GM23338 (cell line): Measurements from ENCODE around the gene ATP8A2. TPM values are rescaled to one million over a fixed set of nuclear protein-coding genes. Genes with fewer than 3 reads are reported as not detected.

Experiments
- ATAC-seq: fragments of 200-7000 bp; cut with Tn5 transposase; 3 replicates; pipeline ENCODE4 v1.9.1; 2020
- DNase-seq: peaks from one replicate; pipeline ENCODE4 v3.0.0-alpha.2; 2015; ENCODE audit warnings: low spot score
- H2AFZ ChIP-seq: fragments of 200-600 bp; sonication (generic); 2 replicates; pipeline ENCODE4 v1.8.0; 2016; ENCODE audit warnings: antibody characterized with exemption, mild to moderate bottlenecking, moderate library complexity
- H3F3A ChIP-seq: fragments of 200-600 bp; sonication (generic); replicated peaks from 2 replicates; pipeline ENCODE4 v1.8.0; 2017; ENCODE audit warnings: antibody characterized with exemption, mixed run types, low read depth
- H3K27ac ChIP-seq: fragments of 200-600 bp; sonication (generic); 2 replicates; pipeline ENCODE4 v1.6.1; 2016; ENCODE audit warnings: low read depth
- H3K27me3 ChIP-seq: fragments of 200-600 bp; sonication (generic); 2 replicates; pipeline ENCODE4 v1.8.0; 2016; ENCODE audit warnings: mild to moderate bottlenecking, mixed run types, moderate library complexity; ENCODE audit not compliant: insufficient read depth
- H3K36me3 ChIP-seq: fragments of 200-600 bp; sonication (generic); 2 replicates; pipeline ENCODE4 v1.8.0; 2016; ENCODE audit warnings: mild to moderate bottlenecking; ENCODE audit not compliant: insufficient read depth
- H3K4me1 ChIP-seq: fragments of 200-600 bp; sonication (generic); 2 replicates; pipeline ENCODE4 v1.8.0; 2016; ENCODE audit warnings: mild to moderate bottlenecking, moderate library complexity; ENCODE audit not compliant: insufficient read depth
- H3K4me2 ChIP-seq: fragments of 200-600 bp; sonication (generic); 2 replicates; pipeline ENCODE4 v1.7.1; 2017; ENCODE audit warnings: mixed run types
- H3K4me3 ChIP-seq: fragments of 200-600 bp; sonication (generic); 2 replicates; pipeline ENCODE4 v1.6.1; 2016; ENCODE audit warnings: mixed run types
- H3K79me2 ChIP-seq: fragments of 200-600 bp; sonication (generic); replicated peaks from 2 replicates; pipeline ENCODE4 v1.8.0; 2017; ENCODE audit warnings: mild to moderate bottlenecking; ENCODE audit not compliant: insufficient read depth
- H3K9me2 ChIP-seq: fragments of 200-600 bp; sonication (generic); 2 replicates; pipeline ENCODE4 v1.8.0; 2017; ENCODE audit not compliant: insufficient read depth
- H4K20me1 ChIP-seq: fragments of 200-600 bp; sonication (generic); replicated peaks from 2 replicates; pipeline ENCODE4 v1.8.0; 2017; ENCODE audit warnings: mild to moderate bottlenecking; ENCODE audit not compliant: insufficient read depth
- H3K27ac Mint-ChIP-seq: 2 replicates; pipeline ENCODE4 v1.8.0; 2020; ENCODE audit warnings: inconsistent platforms, mild to moderate bottlenecking, moderate library complexity, mixed read lengths
- H3K27me3 Mint-ChIP-seq: 3 replicates; pipeline ENCODE4 v1.8.0; 2022; ENCODE audit warnings: low read depth, mild to moderate bottlenecking, moderate library complexity, mixed read lengths, inconsistent platforms; ENCODE audit not compliant: insufficient read depth, poor library complexity
- H3K36me3 Mint-ChIP-seq: 3 replicates; pipeline ENCODE4 v1.8.0; 2021; ENCODE audit warnings: low read depth, mild to moderate bottlenecking, inconsistent platforms, moderate library complexity, mixed read lengths
- H3K4me1 Mint-ChIP-seq: 3 replicates; pipeline ENCODE4 v1.8.0; 2020; ENCODE audit warnings: mild to moderate bottlenecking, inconsistent platforms, mixed read lengths
- H3K4me3 Mint-ChIP-seq: 3 replicates; pipeline ENCODE4 v1.8.0; 2021; ENCODE audit warnings: moderate library complexity, mild to moderate bottlenecking, inconsistent platforms, mixed read lengths
- H3K9me3 Mint-ChIP-seq: 3 replicates; pipeline ENCODE4 v1.8.0; 2020; ENCODE audit warnings: moderate library complexity, mild to moderate bottlenecking, inconsistent platforms, mixed read lengths
- CREB1 ChIP-seq: fragments of 250-450 bp; sonication (Bioruptor Pico); IDR thresholded peaks from 2 replicates; pipeline ENCODE4 v1.5.0; 2020; ENCODE audit warnings: low read depth, mild to moderate bottlenecking, moderate library complexity
- EZH2 ChIP-seq: fragments of 200-600 bp; sonication (generic); IDR thresholded peaks from one replicate; pipeline ENCODE4 v1.8.0; 2017; ENCODE audit warnings: antibody characterized with exemption, mild to moderate bottlenecking, low read depth; ENCODE audit not compliant: unreplicated experiment
- JUNB ChIP-seq: IDR thresholded peaks from one replicate; pipeline ENCODE4 v1.6.1; 2016; ENCODE audit warnings: antibody characterized with exemption; ENCODE audit not compliant: unreplicated experiment
- NANOG ChIP-seq: IDR thresholded peaks from 2 replicates; pipeline ENCODE4 v1.6.1; 2016; ENCODE audit warnings: antibody characterized with exemption, borderline replicate concordance
- POLR2AphosphoS5 ChIP-seq: IDR thresholded peaks from 2 replicates; pipeline ENCODE4 v1.6.1; 2016; ENCODE audit warnings: antibody characterized with exemption, low read depth
- REST ChIP-seq: IDR thresholded peaks from one replicate; pipeline ENCODE4 v1.6.1; 2018; ENCODE audit warnings: antibody characterized with exemption; ENCODE audit not compliant: unreplicated experiment
- STAT1 ChIP-seq: IDR thresholded peaks from one replicate; pipeline ENCODE4 v1.6.1; 2016; ENCODE audit warnings: antibody characterized with exemption; ENCODE audit not compliant: unreplicated experiment
- ZNF114 ChIP-seq: fragments of 250-450 bp; sonication (Bioruptor Pico); IDR thresholded peaks from 2 replicates; pipeline ENCODE4 v1.5.0; 2020; ENCODE audit warnings: mild to moderate bottlenecking, moderate library complexity
- ZNF331 ChIP-seq: fragments of 250-450 bp; sonication (Bioruptor Pico); IDR thresholded peaks from 2 replicates; pipeline ENCODE4 v1.5.0; 2020; ENCODE audit warnings: low read depth, mild to moderate bottlenecking, moderate library complexity
- polyA plus RNA-seq: library from polyadenylated mRNA; unstranded; fragments of >200 nt; fragmentation: Nextera tagmentation; extraction: Ambion mirVana; gene quantifications from 2 replicates; pipeline ENCODE4 v1.2.1, GENCODE V29; 2016
- total RNA-seq: library from RNA; depleted of rRNA; stranded (reverse); fragments of >200 nt; shearing (Covaris generic); gene quantifications from 2 replicates; pipeline ENCODE4 v1.2.3, GENCODE V29; 2014
- TF ChIP-seq, protein P1 (sequence below): IDR thresholded peaks from 2 replicates; pipeline ENCODE4 v1.6.1; 2016; ENCODE audit warnings: antibody characterized with exemption
- TF ChIP-seq, protein P2 (sequence below): fragments of 250-450 bp; sonication (Bioruptor Pico); IDR thresholded peaks from 2 replicates; pipeline ENCODE4 v1.5.0; 2020; ENCODE audit warnings: mild to moderate bottlenecking, moderate library complexity

Gene ATP8A2
- total and polyA plus RNA-seq, 2 experiments from 2014 or later: 5.7 to 8.8 TPM

GRCh38 chr13:26047040-26047439 lies 675.3 kb downstream of the ATP8A2 start (continued):
- TF ChIP-seq, protein P1, sequence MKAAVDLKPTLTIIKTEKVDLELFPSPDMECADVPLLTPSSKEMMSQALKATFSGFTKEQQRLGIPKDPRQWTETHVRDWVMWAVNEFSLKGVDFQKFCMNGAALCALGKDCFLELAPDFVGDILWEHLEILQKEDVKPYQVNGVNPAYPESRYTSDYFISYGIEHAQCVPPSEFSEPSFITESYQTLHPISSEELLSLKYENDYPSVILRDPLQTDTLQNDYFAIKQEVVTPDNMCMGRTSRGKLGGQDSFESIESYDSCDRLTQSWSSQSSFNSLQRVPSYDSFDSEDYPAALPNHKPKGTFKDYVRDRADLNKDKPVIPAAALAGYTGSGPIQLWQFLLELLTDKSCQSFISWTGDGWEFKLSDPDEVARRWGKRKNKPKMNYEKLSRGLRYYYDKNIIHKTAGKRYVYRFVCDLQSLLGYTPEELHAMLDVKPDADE: no peak

DNA sequence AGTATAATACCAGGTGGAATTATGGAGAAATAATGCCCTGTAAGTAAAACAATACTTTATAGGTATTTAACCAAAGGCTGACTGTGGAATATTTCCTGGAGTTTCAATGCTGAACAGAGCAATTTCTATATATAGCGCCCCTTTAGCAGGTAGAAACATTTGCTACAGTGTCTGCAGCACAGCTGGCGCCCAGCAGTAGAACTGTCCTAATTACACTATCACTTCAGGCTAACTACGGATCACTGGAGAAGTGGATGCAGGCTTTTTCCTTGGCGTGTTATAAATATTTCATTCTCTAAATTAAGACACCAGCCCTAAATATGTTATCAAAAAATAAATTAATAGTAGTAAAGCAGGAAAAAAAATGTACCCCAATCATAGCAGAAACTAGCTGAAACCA lies 677.0 kb downstream of the ATP8A2 start:
- H3K9me2 ChIP-seq: no peaks in the 10 kb centered on the region
- peak overlapping the region; percentile 89 for H3K4me3 Mint-ChIP-seq
- H3K27me3 ChIP-seq: peaks cover 58% of the 10 kb centered on the region
- H3K36me3 ChIP-seq: no peaks in the 10 kb centered on the region
- TF ChIP-seq POLR2AphosphoS5 (no peak), STAT1 (no peak), CREB1 (CRISPR knock-in tag) (no peak), REST (no peak), ZNF114 (CRISPR knock-in tag) (no peak), JUNB (no peak), EZH2 (no peak), ZNF331 (CRISPR knock-in tag) (no peak), NANOG (no peak)
- TF ChIP-seq, protein P2, sequence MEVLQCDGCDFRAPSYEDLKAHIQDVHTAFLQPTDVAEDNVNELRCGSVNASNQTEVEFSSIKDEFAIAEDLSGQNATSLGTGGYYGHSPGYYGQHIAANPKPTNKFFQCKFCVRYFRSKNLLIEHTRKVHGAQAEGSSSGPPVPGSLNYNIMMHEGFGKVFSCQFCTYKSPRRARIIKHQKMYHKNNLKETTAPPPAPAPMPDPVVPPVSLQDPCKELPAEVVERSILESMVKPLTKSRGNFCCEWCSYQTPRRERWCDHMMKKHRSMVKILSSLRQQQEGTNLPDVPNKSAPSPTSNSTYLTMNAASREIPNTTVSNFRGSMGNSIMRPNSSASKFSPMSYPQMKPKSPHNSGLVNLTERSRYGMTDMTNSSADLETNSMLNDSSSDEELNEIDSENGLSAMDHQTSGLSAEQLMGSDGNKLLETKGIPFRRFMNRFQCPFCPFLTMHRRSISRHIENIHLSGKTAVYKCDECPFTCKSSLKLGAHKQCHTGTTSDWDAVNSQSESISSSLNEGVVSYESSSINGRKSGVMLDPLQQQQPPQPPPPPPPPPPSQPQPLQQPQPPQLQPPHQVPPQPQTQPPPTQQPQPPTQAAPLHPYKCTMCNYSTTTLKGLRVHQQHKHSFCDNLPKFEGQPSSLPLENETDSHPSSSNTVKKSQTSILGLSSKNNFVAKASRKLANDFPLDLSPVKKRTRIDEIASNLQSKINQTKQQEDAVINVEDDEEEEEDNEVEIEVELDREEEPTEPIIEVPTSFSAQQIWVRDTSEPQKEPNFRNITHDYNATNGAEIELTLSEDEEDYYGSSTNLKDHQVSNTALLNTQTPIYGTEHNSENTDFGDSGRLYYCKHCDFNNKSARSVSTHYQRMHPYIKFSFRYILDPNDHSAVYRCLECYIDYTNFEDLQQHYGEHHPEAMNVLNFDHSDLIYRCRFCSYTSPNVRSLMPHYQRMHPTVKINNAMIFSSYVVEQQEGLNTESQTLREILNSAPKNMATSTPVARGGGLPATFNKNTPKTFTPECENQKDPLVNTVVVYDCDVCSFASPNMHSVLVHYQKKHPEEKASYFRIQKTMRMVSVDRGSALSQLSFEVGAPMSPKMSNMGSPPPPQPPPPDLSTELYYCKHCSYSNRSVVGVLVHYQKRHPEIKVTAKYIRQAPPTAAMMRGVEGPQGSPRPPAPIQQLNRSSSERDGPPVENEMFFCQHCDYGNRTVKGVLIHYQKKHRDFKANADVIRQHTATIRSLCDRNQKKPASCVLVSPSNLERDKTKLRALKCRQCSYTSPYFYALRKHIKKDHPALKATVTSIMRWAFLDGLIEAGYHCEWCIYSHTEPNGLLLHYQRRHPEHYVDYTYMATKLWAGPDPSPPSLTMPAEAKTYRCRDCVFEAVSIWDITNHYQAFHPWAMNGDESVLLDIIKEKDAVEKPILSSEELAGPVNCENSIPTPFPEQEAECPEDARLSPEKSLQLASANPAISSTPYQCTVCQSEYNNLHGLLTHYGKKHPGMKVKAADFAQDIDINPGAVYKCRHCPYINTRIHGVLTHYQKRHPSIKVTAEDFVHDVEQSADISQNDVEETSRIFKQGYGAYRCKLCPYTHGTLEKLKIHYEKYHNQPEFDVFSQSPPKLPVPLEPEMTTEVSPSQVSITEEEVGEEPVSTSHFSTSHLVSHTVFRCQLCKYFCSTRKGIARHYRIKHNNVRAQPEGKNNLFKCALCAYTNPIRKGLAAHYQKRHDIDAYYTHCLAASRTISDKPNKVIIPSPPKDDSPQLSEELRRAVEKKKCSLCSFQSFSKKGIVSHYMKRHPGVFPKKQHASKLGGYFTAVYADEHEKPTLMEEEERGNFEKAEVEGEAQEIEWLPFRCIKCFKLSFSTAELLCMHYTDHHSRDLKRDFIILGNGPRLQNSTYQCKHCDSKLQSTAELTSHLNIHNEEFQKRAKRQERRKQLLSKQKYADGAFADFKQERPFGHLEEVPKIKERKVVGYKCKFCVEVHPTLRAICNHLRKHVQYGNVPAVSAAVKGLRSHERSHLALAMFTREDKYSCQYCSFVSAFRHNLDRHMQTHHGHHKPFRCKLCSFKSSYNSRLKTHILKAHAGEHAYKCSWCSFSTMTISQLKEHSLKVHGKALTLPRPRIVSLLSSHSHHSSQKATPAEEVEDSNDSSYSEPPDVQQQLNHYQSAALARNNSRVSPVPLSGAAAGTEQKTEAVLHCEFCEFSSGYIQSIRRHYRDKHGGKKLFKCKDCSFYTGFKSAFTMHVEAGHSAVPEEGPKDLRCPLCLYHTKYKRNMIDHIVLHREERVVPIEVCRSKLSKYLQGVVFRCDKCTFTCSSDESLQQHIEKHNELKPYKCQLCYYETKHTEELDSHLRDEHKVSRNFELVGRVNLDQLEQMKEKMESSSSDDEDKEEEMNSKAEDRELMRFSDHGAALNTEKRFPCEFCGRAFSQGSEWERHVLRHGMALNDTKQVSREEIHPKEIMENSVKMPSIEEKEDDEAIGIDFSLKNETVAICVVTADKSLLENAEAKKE: no peak
- TF ChIP-seq, protein P1: no peak
- peaks cover 19% of the 10 kb centered on the region for H3K4me1 ChIP-seq
- H3K9me3 Mint-ChIP-seq: no peaks in the 10 kb centered on the region
- H3K4me2 ChIP-seq: peak overlapping the region; percentile 94
- H3K4me1 Mint-ChIP-seq: peaks cover 22% of the 10 kb centered on the region
- H3K4me3 ChIP-seq: peak overlapping the region; percentile 82
- H3K36me3 Mint-ChIP-seq: peaks cover 34% of the 10 kb centered on the region
- DNase-seq (no peak), ATAC-seq (no peak)
- H3K79me2 ChIP-seq: no peaks in the 10 kb centered on the region; the same call in 1 of the 2 replicates
- no peak overlapping the region for H3K27ac Mint-ChIP-seq
- H3K27ac ChIP-seq: no peak overlapping the region
- peaks cover 31% of the 10 kb centered on the region for H3K27me3 Mint-ChIP-seq
- 0 out of 2 replicates have a peak, but pooled peaks cover 6% of the 10 kb centered on the region for H3F3A ChIP-seq
- peaks cover 3% of the 10 kb centered on the region; the same call in 1 of the 2 replicates for H4K20me1 ChIP-seq
- H2AFZ ChIP-seq: no peak overlapping the region
